ENCODE measurements around the gene HNRNPA1. TPM values are rescaled to one million over a fixed set of nuclear protein-coding genes. Genes with fewer than 3 reads are reported as not detected.

The HNRNPA1 gene
- total RNA-seq, 1 donor from 2014 or later, result 521 TPM

DNA sequence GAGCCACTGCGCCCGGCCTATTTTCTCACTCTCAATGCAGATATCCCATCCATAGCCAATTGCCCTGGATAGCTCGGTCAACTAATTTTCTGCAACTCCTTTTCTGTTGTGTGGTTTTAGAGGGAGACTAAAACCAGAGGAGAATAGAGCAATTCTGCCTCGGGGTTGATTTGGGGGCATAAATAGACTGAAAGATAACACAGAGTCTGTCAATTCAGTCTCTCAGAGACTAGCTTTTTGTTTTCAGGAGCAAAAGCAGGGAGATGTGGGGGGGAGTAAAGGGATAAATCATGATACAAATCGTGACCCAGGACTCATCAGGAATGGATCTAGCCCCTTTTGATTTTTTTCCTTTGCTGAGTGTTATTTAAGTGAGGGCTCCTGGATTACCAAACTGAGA, 50.9 kb downstream of the HNRNPA1 start:
- no peak for TF ChIP-seq POLR2A (IDR thresholded peaks at IDR 0.05)
- no peak for TF ChIP-seq POLR2AphosphoS5 (IDR thresholded peaks at IDR 0.05; ENCODE audit: insufficient read depth in 1 of 2, low read depth in 1 of 2)
- TF ChIP-seq CTCF (IDR thresholded peaks at IDR 0.05), result no peak
- DNase-seq (ENCODE audit: extremely low spot score in 2 of 2), result no peak
- Histone ChIP-seq H3K9me3 (no peaks in the 10 kb centered on the region), H3K4me1 (peaks cover 65% of the 10 kb centered on the region), H3K4me3 (no peak overlapping the region), H3K27ac (no peak overlapping the region), H3K36me3 (no peaks in the 10 kb centered on the region), H3K27me3 (no peaks in the 10 kb centered on the region)
- intact Hi-C loops (cut with DNase I), result no loop called here

DNA sequence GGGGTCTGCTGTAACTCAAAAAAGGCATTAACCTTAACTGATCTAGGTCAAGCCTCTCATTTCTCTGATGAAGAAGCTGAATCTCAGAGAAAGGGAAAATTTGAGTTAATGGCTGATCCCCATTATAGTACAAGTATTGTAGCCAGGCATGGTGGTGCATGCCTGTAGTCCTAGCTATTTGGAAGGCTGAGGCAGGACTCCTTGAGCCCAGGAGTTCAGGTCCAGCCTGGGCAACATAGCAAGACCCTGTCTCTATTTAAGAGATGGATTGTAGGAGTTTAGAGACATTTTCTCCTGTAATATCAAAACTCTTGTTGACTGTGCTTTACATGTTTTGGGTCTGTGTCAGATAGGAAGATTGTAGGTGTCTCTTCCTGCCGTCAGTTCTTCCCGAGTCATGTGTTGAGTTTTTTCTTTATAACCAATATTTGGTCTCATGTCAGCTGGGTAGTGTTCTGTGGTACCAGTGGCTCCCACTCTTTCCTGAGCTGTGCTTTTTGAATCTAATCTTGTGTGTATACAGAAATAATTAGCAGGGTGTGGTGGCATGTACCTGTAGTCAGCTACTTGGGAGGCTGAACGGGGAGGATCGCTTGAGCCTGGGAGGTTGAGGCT, 53.0 kb downstream of the HNRNPA1 start:
- peaks cover 65% of the 10 kb centered on the region for H3K4me1 ChIP-seq
- TF ChIP-seq POLR2AphosphoS5 (IDR thresholded peaks at IDR 0.05; ENCODE audit: insufficient read depth in 1 of 2, low read depth in 1 of 2) (no peak), CTCF (IDR thresholded peaks at IDR 0.05) (no peak), POLR2A (IDR thresholded peaks at IDR 0.05) (no peak)

More for the DNA sequence above, 53.0 kb downstream of the HNRNPA1 start:
- H3K27me3 ChIP-seq, result no peaks in the 10 kb centered on the region
- no peak for DNase-seq (ENCODE audit: extremely low spot score in 2 of 2)
- H3K4me3 ChIP-seq, result no peak overlapping the region
- intact Hi-C loops (cut with DNase I), result no loop called here
- no peaks in the 10 kb centered on the region for H3K9me3 ChIP-seq
- no peaks in the 10 kb centered on the region for H3K36me3 ChIP-seq
- no peak overlapping the region for H3K27ac ChIP-seq

Small RNAs within 50 kb of the gene (small RNA-seq; reads per million reads assigned to genes)
- gene RN7SL390P (not detected), gene RNU6-950P (not detected)

Other genes starting within 250 kb of the HNRNPA1 start
- not detected for gene HOXC5, start 247.7 kb upstream of the HNRNPA1 start, total RNA-seq
- 1.2 TPM for gene HOXC4, start 226.9 kb upstream of the HNRNPA1 start, total RNA-seq
- gene SMUG1, start 91.7 kb upstream of the HNRNPA1 start, total RNA-seq, result 16.5 TPM
- 21.6 TPM for gene CBX5, start 604 bp upstream of the HNRNPA1 start, total RNA-seq
- gene NFE2, start 20.3 kb downstream of the HNRNPA1 start, total RNA-seq, result not detected
- gene COPZ1, start 44.4 kb downstream of the HNRNPA1 start, total RNA-seq, result 47.6 TPM
- not detected for gene GPR84, start 83.8 kb downstream of the HNRNPA1 start, total RNA-seq
- 38.8 TPM for gene ZNF385A, start 104.0 kb downstream of the HNRNPA1 start, total RNA-seq
- 95.0 TPM for gene ITGA5, start 138.5 kb downstream of the HNRNPA1 start, total RNA-seq
- 2.7 TPM for gene GTSF1, start 192.9 kb downstream of the HNRNPA1 start, total RNA-seq
- gene NCKAP1L, start 217.0 kb downstream of the HNRNPA1 start, total RNA-seq, result 10.8 TPM